ENCODE data around the gene PTGIR.

DNA sequence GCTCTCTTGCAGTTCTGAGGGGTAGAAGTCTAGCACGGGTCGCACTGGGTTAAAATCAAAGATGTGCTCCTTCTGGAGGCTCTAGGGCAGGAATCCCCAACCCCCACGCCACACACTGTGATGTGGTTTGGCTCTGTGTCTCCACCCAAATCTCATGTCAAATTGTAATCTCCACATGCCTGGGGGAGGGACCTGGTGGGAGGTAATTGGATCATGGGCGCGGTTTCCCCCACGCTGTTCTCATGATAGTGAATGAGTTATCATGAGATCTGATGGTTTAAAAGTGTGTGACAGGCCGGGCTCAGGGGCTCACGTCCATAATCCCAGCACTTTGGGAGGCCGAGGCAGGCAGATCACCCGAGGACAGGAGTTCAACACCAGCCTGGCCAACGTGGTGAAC, 50.4 kb downstream of the PTGIR start:
- TF ChIP-seq TAF1 (IDR thresholded peaks at IDR 0.05; ENCODE audit: borderline replicate concordance, insufficient read depth, low read length) (no peak), POLR2AphosphoS5 (IDR thresholded peaks at IDR 0.05; ENCODE audit: low read depth, low read length) (no peak), SIN3A (IDR thresholded peaks at IDR 0.05; ENCODE audit: borderline replicate concordance, insufficient read depth, low read length) (no peak)
